ENCODE results near the gene SPTB. TPM values are rescaled to one million over a fixed set of nuclear protein-coding genes. Genes with fewer than 3 reads are reported as not detected.

The SPTB gene
- total and polyA plus RNA-seq, 9 of the 15 experiments (the other 6 are each of a cell fraction or from before 2014, with no cell fraction given), result 0.21 to 45.9 (median 11.7) TPM

GRCh38 chr14:64914237-64915028 lies 34.7 kb upstream of the SPTB start, which contains the start of gene CHURC1 (continued):
- no peak for TF ChIP-seq REST (IDR thresholded peaks at IDR 0.05; ENCODE audit: borderline replicate concordance)
- TF ChIP-seq REST (CRISPR knock-in tag; IDR thresholded peaks at IDR 0.05; ENCODE audit: low read depth), result 0 out of 2 replicates have a peak, but pooled peaks have one; percentile 64
- TF ChIP-seq NONO (IDR thresholded peaks at IDR 0.05; ENCODE audit: low read depth in 2 of 2, low read length in 1 of 2), result no peak
- peak; percentile 89 for TF ChIP-seq RBBP5 (IDR thresholded peaks at IDR 0.05; ENCODE audit: borderline replicate concordance, insufficient read depth, low read length, poor library complexity, severe bottlenecking)
- TF ChIP-seq POLR2H (tag; IDR thresholded peaks at IDR 0.05; ENCODE audit: low read depth), result peak; percentile 30; the same call in 1 of the 2 replicates
- no peak for TF ChIP-seq ZSCAN32 (CRISPR knock-in tag; IDR thresholded peaks at IDR 0.05)
- peak; percentile 76 for TF ChIP-seq ZFX (CRISPR knock-in tag; IDR thresholded peaks at IDR 0.05)
- 0 out of 2 replicates have a peak, but pooled peaks have one; percentile 11 for TF ChIP-seq ZNF263 (CRISPR knock-in tag; IDR thresholded peaks at IDR 0.05; ENCODE audit: borderline replicate concordance)
- TF ChIP-seq ZBTB12 (CRISPR knock-in tag; IDR thresholded peaks at IDR 0.05), result no peak
- TF ChIP-seq NCOA2 (IDR thresholded peaks at IDR 0.05; ENCODE audit: partially characterized antibody in 2 of 2), result no peak
- no peak for TF ChIP-seq SMARCA5 (IDR thresholded peaks at IDR 0.05)
- no peak for TF ChIP-seq RAD51 (IDR thresholded peaks at IDR 0.05; ENCODE audit: borderline replicate concordance, low read depth)
- TF ChIP-seq NR2C2 (CRISPR knock-in tag; IDR thresholded peaks at IDR 0.05), result no peak
- no peak for TF ChIP-seq NR2C2 (tag; IDR thresholded peaks at IDR 0.05)
- TF ChIP-seq ZNF696 (CRISPR knock-in tag; conservative IDR thresholded peaks at IDR 0.05), result no peak
- TF ChIP-seq ZNF175 (CRISPR knock-in tag; IDR thresholded peaks at IDR 0.05; ENCODE audit: low read depth), result no peak
- TF ChIP-seq ZSCAN29 (IDR thresholded peaks at IDR 0.05), result no peak
- peak; percentile 83 for TF ChIP-seq EP400 (IDR thresholded peaks at IDR 0.05)
- peak; percentile 78; the same call in 1 of the 2 replicates for TF ChIP-seq GTF2E2 (tag; IDR thresholded peaks at IDR 0.05)
- TF ChIP-seq CTBP1 (IDR thresholded peaks at IDR 0.05; ENCODE audit: borderline replicate concordance), result peak; percentile 36; the same call in 1 of the 2 replicates

Measured in K562 (cell line).